Thyroid gland (tissue), 4 donors: ENCODE measurements around the gene RSPH10B2.
"Not testable (repeated sequence)": the region's sequence is repeated elsewhere in the genome, so short reads cannot be mapped to it uniquely, and the experiment has no call there.

Experiments used
- POLR2A ChIP-seq, 2 donors: fragments of 450-650 bp; IDR thresholded peaks; one replicate each; pipeline ENCODE4 v1.6.1; 2017; ENCODE audit warnings: antibody characterized with exemption in 2 of 2, mild to moderate bottlenecking in 2 of 2, moderate library complexity in 1 of 2
- TF ChIP-seq, protein P1 (sequence below), 6 experiments: fragments of 200-600 bp in 3 of 6; fragments of 450-650 bp in 3 of 6; sonication (generic) in 3 of 6; IDR thresholded peaks; one replicate each; pipeline ENCODE4 v1.5.1; 2016 to 2019; ENCODE audit warnings: antibody characterized with exemption in 6 of 6, mild to moderate bottlenecking in 2 of 6, inconsistent platforms in 1 of 6, moderate library complexity in 1 of 6

DNA sequence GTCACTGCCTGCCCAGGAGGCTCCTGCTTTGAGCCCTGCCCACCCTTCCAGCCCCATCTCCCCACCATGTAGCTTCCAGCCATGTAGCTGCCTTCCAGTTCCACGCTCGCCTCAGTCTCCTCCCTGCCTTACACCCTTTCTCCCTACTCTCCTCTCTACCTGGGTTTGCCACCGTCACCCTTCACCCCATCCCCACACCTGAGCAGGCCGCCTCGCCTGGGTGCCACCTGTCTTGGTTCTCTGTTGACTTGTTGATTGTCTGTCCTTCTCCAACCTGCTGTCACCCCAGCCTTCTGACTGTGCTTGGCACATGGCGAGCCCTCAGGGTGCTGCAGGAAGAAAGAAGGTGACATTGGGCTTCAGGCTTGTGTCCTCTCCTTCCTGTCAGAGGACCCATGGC is 3.7 kb upstream of the RSPH10B2 start:
- TF ChIP-seq, protein P1, sequence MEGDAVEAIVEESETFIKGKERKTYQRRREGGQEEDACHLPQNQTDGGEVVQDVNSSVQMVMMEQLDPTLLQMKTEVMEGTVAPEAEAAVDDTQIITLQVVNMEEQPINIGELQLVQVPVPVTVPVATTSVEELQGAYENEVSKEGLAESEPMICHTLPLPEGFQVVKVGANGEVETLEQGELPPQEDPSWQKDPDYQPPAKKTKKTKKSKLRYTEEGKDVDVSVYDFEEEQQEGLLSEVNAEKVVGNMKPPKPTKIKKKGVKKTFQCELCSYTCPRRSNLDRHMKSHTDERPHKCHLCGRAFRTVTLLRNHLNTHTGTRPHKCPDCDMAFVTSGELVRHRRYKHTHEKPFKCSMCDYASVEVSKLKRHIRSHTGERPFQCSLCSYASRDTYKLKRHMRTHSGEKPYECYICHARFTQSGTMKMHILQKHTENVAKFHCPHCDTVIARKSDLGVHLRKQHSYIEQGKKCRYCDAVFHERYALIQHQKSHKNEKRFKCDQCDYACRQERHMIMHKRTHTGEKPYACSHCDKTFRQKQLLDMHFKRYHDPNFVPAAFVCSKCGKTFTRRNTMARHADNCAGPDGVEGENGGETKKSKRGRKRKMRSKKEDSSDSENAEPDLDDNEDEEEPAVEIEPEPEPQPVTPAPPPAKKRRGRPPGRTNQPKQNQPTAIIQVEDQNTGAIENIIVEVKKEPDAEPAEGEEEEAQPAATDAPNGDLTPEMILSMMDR (IDR thresholded peaks at IDR 0.05): not testable (repeated sequence)
- not testable (repeated sequence) for TF ChIP-seq POLR2A (IDR thresholded peaks at IDR 0.05)
